Measurements from ENCODE around the gene ANO1. TPM values are rescaled to one million over a fixed set of nuclear protein-coding genes. Genes with fewer than 3 reads are reported as not detected.

Gene ANO1
- total and polyA plus RNA-seq, 2 donors (not counting 1 experiment from before 2014, with no cell fraction given) = not detected

DNA sequence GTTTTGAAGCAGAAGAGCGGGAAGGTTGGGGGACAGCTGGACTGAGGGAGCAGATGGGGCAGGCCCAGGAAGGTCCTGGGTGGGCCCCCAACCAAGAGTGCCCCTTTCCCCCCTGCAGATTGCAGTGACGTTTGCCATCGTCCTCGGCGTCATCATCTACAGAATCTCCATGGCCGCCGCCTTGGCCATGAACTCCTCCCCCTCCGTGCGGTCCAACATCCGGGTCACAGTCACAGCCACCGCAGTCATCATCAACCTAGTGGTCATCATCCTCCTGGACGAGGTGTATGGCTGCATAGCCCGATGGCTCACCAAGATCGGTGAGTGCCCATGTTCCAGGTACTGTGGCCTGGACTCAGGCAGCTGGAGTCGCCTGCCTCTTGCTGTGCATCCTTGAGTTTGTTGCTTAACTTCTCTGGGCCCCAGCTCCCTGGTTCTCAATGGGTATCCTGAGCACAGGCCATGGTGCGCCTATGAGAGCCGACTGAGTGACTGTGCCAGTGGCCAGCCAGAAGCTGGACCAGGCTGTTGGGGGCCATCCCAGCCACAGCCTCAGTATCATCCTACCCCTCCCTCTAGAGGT lies 83.0 kb downstream of the ANO1 start:
- intact Hi-C loops (cut with micrococcal nuclease) = no loop called here
- no peaks in the 10 kb centered on the region for H3K9me3 Mint-ChIP-seq (ENCODE audit: insufficient read depth)
- H3K4me2 ChIP-seq (replicated peaks; ENCODE audit: low read depth, low read length, poor library complexity, severe bottlenecking) = no peak overlapping the region
- H3K9me3 ChIP-seq (ENCODE audit: control extremely low read depth in 1 of 3, control insufficient read depth in 2 of 3, insufficient read depth in 1 of 3, low read length in 2 of 3) = peaks cover 0 to 7% (median 0%) of the 10 kb centered on the region in 3 donors
- H3K27ac ChIP-seq (ENCODE audit: low read length in 2 of 2) = no peak overlapping the region
- no peak for DNase-seq
- TF ChIP-seq EZH2 (IDR thresholded peaks at IDR 0.05; ENCODE audit: borderline replicate concordance, insufficient read depth, low read depth, low read length, poor library complexity, severe bottlenecking) = no peak
- TF ChIP-seq, protein P1, sequence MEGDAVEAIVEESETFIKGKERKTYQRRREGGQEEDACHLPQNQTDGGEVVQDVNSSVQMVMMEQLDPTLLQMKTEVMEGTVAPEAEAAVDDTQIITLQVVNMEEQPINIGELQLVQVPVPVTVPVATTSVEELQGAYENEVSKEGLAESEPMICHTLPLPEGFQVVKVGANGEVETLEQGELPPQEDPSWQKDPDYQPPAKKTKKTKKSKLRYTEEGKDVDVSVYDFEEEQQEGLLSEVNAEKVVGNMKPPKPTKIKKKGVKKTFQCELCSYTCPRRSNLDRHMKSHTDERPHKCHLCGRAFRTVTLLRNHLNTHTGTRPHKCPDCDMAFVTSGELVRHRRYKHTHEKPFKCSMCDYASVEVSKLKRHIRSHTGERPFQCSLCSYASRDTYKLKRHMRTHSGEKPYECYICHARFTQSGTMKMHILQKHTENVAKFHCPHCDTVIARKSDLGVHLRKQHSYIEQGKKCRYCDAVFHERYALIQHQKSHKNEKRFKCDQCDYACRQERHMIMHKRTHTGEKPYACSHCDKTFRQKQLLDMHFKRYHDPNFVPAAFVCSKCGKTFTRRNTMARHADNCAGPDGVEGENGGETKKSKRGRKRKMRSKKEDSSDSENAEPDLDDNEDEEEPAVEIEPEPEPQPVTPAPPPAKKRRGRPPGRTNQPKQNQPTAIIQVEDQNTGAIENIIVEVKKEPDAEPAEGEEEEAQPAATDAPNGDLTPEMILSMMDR (IDR thresholded peaks at IDR 0.05) = no peak
- CTCF ChIA-PET = no interaction called here
- no peaks in the 10 kb centered on the region for H3K36me3 ChIP-seq (replicated peaks in 1 of 2; ENCODE audit: control extremely low read depth in 1 of 2, control insufficient read depth in 1 of 2, extremely low read depth in 1 of 2, insufficient read depth in 2 of 2, low read length in 1 of 2)
- no peak overlapping the region for H3K4me3 Mint-ChIP-seq
- POLR2A ChIA-PET = no interaction called here
- no peaks in the 10 kb centered on the region for H3K27me3 ChIP-seq (replicated peaks in 1 of 4; ENCODE audit: control extremely low read depth in 1 of 4, control insufficient read depth in 3 of 4, insufficient read depth in 4 of 4, low read length in 3 of 4)
- H3K4me3 ChIP-seq (ENCODE audit: control extremely low read depth in 1 of 5, extremely low read depth in 1 of 5, insufficient read depth in 1 of 5, low read depth in 2 of 5, low read length in 4 of 5) = no peak overlapping the region
- H3K4me1 ChIP-seq (ENCODE audit: control insufficient read depth in 2 of 2, insufficient read depth in 2 of 2, low read length in 2 of 2) = no peaks in the 10 kb centered on the region
- H3K79me2 ChIP-seq (ENCODE audit: control insufficient read depth, insufficient read depth, low read length) = no peaks in the 10 kb centered on the region
- H4K20me1 ChIP-seq (ENCODE audit: control insufficient read depth, insufficient read depth, low read length, poor library complexity, severe bottlenecking) = no peaks in the 10 kb centered on the region
- no peaks in the 10 kb centered on the region for H3K4me1 Mint-ChIP-seq
- H3K9ac ChIP-seq (ENCODE audit: low read length) = no peak overlapping the region
- no peak overlapping the region for H3K27ac Mint-ChIP-seq
- no peaks in the 10 kb centered on the region for H3K27me3 Mint-ChIP-seq
- ATAC-seq (ENCODE audit: low read depth) = no peak
- 96% methylated on average over 17 of the region's 17 CpGs for WGBS (ENCODE audit: insufficient coverage)
- H2AFZ ChIP-seq (ENCODE audit: insufficient read depth, low read depth, low read length, poor library complexity, severe bottlenecking) = no peak overlapping the region

GRCh38 chr11:70164705-70165104 lies 86.6 kb downstream of the ANO1 start:
- H3K4me1 Mint-ChIP-seq = no peaks in the 10 kb centered on the region
- no peaks in the 10 kb centered on the region for H3K27me3 ChIP-seq (replicated peaks in 1 of 4; ENCODE audit: control extremely low read depth in 1 of 4, control insufficient read depth in 3 of 4, insufficient read depth in 4 of 4, low read length in 3 of 4)
- no peaks in the 10 kb centered on the region for H3K9me3 Mint-ChIP-seq (ENCODE audit: insufficient read depth)
- no peaks in the 10 kb centered on the region for H3K4me1 ChIP-seq (ENCODE audit: control insufficient read depth in 2 of 2, insufficient read depth in 2 of 2, low read length in 2 of 2)
- WGBS (ENCODE audit: insufficient coverage) = 91% methylated on average over 3 of the region's 10 CpGs
- no peak overlapping the region for H3K4me2 ChIP-seq (replicated peaks; ENCODE audit: low read depth, low read length, poor library complexity, severe bottlenecking)
- no peaks in the 10 kb centered on the region for H3K36me3 ChIP-seq (replicated peaks in 1 of 2; ENCODE audit: control extremely low read depth in 1 of 2, control insufficient read depth in 1 of 2, extremely low read depth in 1 of 2, insufficient read depth in 2 of 2, low read length in 1 of 2)
- H3K27me3 Mint-ChIP-seq = peaks cover 6% of the 10 kb centered on the region
- H3K4me3 Mint-ChIP-seq = no peak overlapping the region
- no peak overlapping the region for H3K4me3 ChIP-seq (ENCODE audit: control extremely low read depth in 1 of 5, extremely low read depth in 1 of 5, insufficient read depth in 1 of 5, low read depth in 2 of 5, low read length in 4 of 5)
- no peak for ATAC-seq (ENCODE audit: low read depth)
- intact Hi-C loops (cut with micrococcal nuclease) = no loop called here
- no peak for TF ChIP-seq EZH2 (IDR thresholded peaks at IDR 0.05; ENCODE audit: borderline replicate concordance, insufficient read depth, low read depth, low read length, poor library complexity, severe bottlenecking)
- TF ChIP-seq, protein P1 (IDR thresholded peaks at IDR 0.05) = no peak
- CTCF ChIA-PET = no interaction called here
- H3K27ac Mint-ChIP-seq = no peak overlapping the region
- no peaks in the 10 kb centered on the region for H3K79me2 ChIP-seq (ENCODE audit: control insufficient read depth, insufficient read depth, low read length)
- POLR2A ChIA-PET = no interaction called here
- DNase-seq = no peak
- no peak overlapping the region for H2AFZ ChIP-seq (ENCODE audit: insufficient read depth, low read depth, low read length, poor library complexity, severe bottlenecking)
- no peaks in the 10 kb centered on the region for H4K20me1 ChIP-seq (ENCODE audit: control insufficient read depth, insufficient read depth, low read length, poor library complexity, severe bottlenecking)
- no peak overlapping the region for H3K27ac ChIP-seq (ENCODE audit: low read length in 2 of 2)
- H3K9me3 ChIP-seq (ENCODE audit: control extremely low read depth in 1 of 3, control insufficient read depth in 2 of 3, insufficient read depth in 1 of 3, low read length in 2 of 3) = no peaks in the 10 kb centered on the region
- H3K9ac ChIP-seq (ENCODE audit: low read length) = no peak overlapping the region

Data from B cell (primary cell).